HG02870 (cell line): Measurements from ENCODE around the gene CSGALNACT2.
A peak's percentile ranks its signal among the peaks of the same experiment; 100 is the strongest.

Source experiments
- ATAC-seq: cut with Tn5 transposase; IDR thresholded peaks from one replicate; pipeline ENCODE4 v1.9.1; 2021; ENCODE audit warnings: mild to moderate bottlenecking, moderate library complexity; ENCODE audit not compliant: unreplicated experiment

Gene CSGALNACT2

DNA sequence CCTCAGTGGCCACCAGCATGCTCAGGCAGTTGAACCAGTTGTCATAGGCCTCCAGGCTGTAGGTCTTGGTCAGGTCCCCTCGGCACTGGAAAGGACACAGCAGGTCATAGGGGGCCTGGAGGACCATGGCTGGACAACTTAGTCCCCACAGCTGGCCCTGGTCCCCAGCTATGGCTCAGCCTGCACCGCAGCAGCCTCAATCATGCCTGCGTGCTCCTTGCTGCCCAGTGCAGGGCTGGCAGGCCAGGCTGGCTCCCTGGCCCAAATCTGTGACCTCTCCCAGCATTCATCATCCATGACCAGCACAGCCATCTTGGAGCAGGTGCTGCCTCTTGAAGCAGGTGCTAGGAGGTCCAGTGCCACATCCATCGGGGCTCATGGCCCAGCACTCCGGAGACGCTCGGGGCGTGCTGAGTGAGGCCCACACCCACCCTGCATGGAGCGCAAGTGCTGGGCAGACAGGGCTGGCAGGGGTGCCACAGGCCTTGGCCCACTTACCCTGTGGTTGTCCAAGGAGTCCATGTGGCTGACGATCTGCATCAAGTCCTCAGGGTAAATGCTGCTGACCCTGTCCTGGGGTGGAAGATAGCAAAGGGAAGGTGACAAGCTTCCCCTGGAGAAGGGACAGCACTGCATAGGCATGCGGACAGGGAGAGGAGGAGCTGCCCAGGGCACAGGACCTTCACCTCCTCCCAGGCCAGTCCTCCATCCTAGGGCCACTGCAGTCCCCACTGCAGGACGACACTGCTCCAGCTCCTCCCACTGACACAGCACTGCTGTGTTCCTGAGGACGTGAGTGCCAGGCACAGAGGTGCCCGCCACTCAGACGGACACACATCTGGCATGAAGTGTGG is 61.7 kb downstream of the CSGALNACT2 start:
- ATAC-seq: no peak

DNA sequence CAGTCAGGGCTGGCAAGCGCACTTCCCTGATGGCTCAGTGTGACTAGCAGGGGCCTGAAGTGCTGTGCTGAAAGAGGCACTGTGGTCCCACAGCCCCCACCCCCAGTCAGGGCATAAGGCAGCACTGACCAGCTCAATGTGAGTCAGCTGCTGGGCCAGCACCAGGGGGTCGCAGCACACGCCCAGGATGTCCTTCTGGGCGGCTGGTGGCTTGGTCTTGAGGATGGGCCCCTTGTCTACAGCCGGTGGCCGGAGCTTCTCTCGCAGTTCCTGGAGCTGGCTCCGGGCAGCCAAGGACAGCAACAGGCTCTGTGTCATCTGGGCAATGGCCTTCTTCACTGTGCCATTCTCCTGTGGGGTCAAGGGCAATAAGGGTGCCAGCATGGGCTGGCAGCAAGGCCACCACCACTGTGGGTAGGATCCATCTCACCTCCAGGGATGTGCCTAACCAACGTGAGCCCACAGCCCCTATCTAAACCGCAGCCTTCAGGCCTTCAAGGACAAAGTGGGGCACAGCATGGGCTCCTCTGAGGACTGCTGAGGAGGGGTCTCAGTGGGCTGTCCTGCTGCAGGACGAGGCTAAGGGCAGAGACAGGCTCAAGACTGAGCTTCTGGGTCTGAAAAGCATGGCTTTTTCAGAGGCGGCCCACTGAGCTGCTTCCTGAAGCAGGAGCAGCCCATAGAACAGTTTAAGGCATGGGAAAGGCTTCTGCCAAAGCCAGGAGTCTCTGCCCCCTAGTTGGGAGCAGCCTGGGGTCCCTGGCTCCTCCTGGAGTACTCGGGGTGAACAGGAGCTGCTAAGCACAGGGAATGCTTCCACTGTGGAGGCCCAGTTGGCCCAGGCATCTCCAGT is 62.5 kb downstream of the CSGALNACT2 start:
- ATAC-seq: no peak

- no peak for ATAC-seq
Observed at GRCh38 chr10:43201545-43202131, 63.4 kb downstream of the CSGALNACT2 start.

DNA sequence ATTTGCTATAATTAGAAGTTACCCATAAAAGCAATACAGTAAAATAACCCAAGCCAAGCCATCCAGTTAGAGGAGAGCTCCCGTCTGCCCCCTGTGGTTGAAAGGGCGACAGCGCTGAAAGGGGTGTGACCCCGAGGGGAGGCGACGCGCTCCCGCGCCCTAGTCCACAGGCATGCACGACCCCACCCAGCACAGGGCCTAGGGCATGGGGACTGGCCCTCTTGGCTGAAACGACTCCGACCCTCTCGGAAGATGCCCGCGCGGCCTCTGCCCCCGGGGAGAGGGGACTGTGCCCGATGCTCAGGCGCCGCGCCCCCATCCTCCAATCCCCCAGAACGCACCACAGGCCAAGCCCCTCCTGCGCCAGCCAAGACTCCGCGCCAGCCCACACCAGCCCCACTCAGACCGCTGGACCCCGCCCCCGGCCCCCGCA is 64.0 kb downstream of the CSGALNACT2 start:
- peak; percentile 51 for ATAC-seq

- ATAC-seq: no peak
Observed at GRCh38 chr10:43202657-43203447, 64.6 kb downstream of the CSGALNACT2 start.

DNA sequence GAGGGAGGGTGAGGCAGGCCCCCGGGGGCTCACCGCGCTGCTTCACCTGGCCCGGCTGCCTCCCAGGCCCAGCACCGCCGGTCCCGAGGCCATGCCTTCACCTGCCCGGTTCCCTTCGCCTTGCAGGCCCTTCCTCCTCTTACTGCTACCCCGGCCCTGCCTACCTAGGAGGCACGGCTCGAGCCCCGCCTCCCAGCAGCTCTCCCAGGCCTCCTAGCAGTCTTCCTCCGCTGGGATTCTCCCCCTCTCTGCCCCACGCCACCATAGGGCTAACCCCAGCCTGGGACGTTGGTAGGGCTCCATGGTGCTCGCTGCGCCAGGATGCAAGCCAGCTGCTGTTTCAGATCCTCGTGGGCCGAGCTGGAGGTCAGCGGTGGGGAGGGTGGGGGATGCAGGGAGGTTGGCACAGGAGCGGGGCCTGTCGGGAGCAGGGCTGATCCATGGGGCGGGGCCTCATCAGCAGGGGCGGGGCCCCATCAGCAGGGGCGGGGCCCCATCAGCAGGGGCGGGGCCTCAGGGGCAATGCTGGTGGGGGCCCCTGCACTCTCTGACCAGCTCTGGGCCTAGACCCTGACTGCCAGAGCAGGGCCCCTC is 65.3 kb downstream of the CSGALNACT2 start:
- no peak for ATAC-seq

DNA sequence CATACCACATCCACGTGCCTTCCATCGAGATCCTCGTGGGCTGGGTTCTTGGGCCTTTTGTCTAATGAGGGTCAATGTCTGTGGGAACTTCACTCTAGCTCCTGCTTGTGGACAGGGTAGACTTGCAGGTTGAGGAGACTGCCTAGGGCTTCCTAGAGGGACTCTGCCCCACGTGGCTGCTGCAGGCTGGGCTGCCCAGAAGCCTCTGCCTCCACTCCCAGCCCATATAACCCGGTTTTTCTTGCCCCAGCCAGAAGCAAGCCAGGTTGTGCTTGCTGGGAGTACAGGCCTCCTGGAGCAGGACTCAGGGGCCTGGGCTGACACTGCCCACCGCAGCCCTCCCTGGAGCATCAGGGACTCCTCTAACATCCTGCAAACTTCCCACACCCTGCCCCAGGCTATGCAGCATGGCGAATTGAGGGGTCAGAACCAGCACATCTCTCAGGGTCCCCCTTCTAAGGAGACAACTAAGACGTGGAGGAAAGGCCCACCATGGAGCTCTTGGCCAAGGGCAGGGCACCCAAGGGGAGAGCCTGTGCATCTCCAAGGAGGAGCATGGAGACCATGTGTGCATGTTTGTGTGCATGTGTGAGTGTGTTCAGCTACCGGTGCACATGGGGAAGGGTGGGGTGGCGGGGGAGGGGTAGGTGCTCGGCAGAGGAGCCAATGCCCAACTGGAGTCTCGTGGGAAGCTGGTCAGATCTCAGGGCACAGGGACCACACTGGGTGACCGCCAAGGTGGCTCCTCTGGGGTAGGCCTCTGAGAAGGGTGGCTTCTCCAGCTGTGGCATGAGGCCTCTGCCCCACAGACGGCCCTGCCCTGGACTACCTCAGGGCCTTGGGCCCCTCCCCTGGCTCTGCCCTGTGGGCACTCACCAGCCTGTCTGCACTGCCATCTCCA is 66.0 kb downstream of the CSGALNACT2 start:
- no peak for ATAC-seq

DNA sequence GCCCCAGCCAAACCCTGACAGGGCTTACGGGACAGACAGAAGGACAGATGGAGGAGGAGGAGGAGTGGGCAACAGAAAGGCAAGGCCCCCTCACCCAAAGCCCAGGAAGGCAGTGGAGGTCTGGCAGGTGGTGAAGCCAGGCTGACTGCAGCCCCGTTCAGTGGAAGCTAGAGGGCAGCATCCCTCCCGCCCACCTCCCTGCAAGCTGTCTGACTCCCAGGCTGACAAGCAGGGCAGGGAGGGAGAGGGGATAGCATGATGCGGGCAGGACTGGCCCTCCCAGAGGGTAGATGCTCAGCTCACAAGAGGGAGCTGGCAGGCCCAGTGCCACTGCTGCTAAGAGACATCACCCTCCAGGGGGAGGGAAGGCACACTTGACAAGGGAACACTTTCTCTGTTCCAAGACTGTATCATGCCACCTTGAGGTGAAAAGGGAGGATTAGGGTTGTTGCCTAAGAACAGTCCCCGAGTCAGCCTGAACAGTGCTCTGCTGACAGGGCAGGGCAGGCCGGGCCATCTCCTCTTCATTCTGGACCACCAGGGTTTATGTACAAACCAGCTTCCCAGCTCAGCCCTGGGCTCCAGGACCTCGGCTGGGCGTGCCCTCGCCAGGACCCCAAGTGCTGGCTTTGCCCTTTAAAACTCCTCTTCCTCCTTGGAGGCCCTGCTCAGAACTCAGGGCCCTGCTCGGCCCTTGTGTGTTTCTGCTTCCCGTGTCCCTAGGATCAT is 66.9 kb downstream of the CSGALNACT2 start:
- ATAC-seq: peak; percentile 39

DNA sequence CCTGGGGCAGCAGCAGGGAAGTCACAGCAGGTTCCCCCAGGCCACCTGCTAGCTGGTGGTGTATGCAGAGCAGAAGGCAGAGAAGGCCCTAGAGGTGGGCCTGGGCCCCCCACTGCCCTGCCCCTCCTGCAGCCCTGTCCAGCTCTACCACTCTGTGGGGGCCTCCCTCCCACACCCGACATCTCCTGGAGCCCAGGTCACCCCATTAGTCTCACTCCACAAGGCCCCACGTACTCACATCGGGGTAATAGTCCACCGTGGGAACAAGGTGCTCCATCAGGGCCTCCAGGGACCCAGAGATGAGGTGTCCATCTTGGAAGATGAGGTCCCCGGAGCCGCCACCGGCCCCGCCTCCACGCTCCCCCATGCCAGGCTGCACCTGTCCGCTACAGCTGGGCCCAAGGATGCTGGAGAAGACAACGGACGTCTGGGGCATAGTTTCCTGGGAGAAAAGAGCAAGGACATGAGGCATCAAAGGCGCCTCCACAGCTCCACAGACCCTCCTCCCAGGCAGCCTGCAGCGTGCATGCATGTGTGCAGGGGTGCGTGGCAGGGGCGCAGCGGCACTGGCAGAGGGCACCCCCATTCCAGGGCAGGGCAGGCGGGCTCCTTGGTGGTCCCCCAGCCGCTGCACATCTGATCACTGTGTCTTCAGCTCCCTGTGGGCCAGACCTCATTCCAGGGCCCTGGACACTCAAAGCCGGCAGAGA is 67.6 kb downstream of the CSGALNACT2 start:
- no peak for ATAC-seq

GRCh38 chr10:43206391-43207235 is 68.4 kb downstream of the CSGALNACT2 start:
- no peak for ATAC-seq

- ATAC-seq: no peak
Observed at GRCh38 chr10:43208147-43209073, 70.2 kb downstream of the CSGALNACT2 start.

- ATAC-seq: no peak
Observed at GRCh38 chr10:43209074-43209455, 70.8 kb downstream of the CSGALNACT2 start.

DNA sequence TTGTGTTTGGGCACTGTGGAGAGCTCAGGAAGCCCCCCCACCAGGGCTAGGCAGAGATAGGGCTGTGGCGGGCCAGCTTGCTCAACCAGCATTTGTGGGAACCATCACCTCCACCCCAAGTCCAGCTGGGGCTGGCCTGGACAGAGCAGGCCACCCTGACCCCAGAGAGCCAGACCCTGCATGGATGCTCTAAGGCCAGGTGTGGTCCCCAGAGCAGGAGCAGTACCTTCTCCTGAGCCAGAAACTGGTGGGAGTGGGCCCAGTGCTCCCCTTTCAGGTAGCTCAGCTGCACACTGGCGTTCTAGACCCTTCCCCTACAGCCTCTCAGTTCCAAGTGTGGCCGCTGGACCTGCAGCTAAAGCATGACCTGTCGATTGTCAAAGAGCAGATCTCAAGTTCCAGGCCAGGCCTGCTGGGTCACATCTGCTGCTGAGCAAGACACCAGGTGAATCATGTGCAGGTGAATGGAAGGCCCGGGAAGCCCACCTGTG is 71.5 kb downstream of the CSGALNACT2 start:
- ATAC-seq: no peak

GRCh38 chr10:43210556-43210955 is 72.3 kb downstream of the CSGALNACT2 start:
- ATAC-seq: no peak

DNA sequence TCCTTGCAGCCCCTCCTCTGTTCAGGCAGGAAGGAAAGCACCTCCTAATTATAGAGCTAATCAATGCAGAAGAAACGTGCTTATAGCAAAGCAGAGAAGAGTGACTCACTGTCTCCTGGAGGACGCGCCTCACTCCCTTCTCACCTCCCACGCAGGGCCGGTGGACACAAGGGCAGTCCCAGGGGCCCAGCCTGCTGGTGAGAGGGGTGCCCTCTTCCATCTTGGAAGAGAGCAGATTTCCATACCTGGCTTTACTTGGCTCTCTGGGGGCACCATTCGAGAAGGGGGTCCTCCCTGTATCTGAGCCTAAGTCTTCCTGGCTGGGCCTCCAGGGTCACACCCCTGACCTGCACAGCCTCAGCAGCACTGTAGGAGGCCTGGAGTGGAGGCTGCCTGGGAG is 72.8 kb downstream of the CSGALNACT2 start:
- no peak for ATAC-seq
